Peyer's patch (tissue), 4 donors: ENCODE results near the gene LYST. TPM values are rescaled to one million over a fixed set of nuclear protein-coding genes. Genes with fewer than 3 reads are reported as not detected.

Experiments used
- DNase-seq, 3 donors: peaks; one replicate each; pipeline ENCODE4 v3.0.0-alpha.2; 2017 to 2019
- H3K27ac ChIP-seq, 4 donors: fragments of 200-600 bp; sonication (generic); one replicate each; pipeline ENCODE4 v1.5.1; 2016 to 2019
- H3K27me3 ChIP-seq, 2 donors: fragments of 200-600 bp; sonication (generic); one replicate each; pipeline ENCODE4 v1.5.1; 2019
- H3K36me3 ChIP-seq, 3 donors: fragments of 200-600 bp; sonication (generic); one replicate each; pipeline ENCODE4 v1.5.1; 2016 to 2019
- H3K4me1 ChIP-seq, 4 donors: fragments of 200-600 bp; sonication (generic); one replicate each; pipeline ENCODE4 v1.5.1; 2016 to 2019
- H3K4me3 ChIP-seq, 4 donors: fragments of 200-600 bp; sonication (generic); 1 replicate in 3 of 4; 2 replicates in 1 of 4; pipeline ENCODE4 v1.5.1; 2016 to 2019; ENCODE audit warnings: mild to moderate bottlenecking in 1 of 4
- H3K9me3 ChIP-seq, 4 donors: fragments of 200-600 bp; sonication (generic); one replicate each; pipeline ENCODE4 v1.5.1; 2016 to 2019; ENCODE audit warnings: mild to moderate bottlenecking in 1 of 4
- POLR2A ChIP-seq, 2 donors: fragments of 450-650 bp; IDR thresholded peaks; one replicate each; pipeline ENCODE4 v1.5.1; 2017; ENCODE audit warnings: antibody characterized with exemption in 2 of 2, mild to moderate bottlenecking in 2 of 2, moderate library complexity in 2 of 2
- total RNA-seq, 4 donors: library from RNA; depleted of rRNA; stranded (reverse); fragments of >200 nt; gene quantifications; one replicate each; pipeline ENCODE4 v1.1.0, GENCODE V29; 2016
- TF ChIP-seq, protein P1 (sequence below), 6 experiments: fragments of 450-650 bp in 4 of 6; fragments of 200-600 bp in 2 of 6; sonication (generic) in 1 of 6; IDR thresholded peaks; one replicate each; pipeline ENCODE4 v1.5.1; 2017 to 2019; ENCODE audit warnings: antibody characterized with exemption in 6 of 6, mild to moderate bottlenecking in 3 of 6, moderate library complexity in 1 of 6

LYST gene
- total RNA-seq, 4 donors from 2014 or later, result 27.8 to 68.5 (median 35.5) TPM

DNA sequence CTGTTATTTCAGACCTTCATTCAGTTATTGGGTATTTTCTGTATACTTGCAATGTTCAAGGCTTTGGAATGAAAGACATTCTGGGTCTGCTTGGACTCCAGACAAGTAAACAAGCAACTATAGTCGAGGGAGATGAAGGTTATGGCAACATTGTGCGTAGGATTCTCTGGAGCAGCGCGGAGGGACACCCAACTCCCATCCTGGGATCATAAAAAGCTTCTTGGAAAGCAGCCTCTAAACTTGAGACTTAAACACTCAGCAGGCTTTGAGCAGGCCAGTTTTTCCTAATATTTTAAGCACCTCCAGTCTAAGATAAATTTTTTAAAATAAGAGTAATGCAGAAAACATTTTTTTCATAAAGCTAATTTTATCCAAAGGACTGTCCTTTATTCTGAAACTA, 7.6 kb upstream of the LYST start:
- no peak for DNase-seq
- no peak overlapping the region for H3K4me3 ChIP-seq
- no peaks in the 10 kb centered on the region for H3K9me3 ChIP-seq
- TF ChIP-seq POLR2A (IDR thresholded peaks at IDR 0.05), result no peak
- no peaks in the 10 kb centered on the region for H3K4me1 ChIP-seq
- no peak overlapping the region for H3K27ac ChIP-seq
- H3K36me3 ChIP-seq, result no peaks in the 10 kb centered on the region
- H3K27me3 ChIP-seq, result no peaks in the 10 kb centered on the region

GRCh38 chr1:235873571-235873970, 6.9 kb upstream of the LYST start:
- no peak for TF ChIP-seq POLR2A (IDR thresholded peaks at IDR 0.05)
- TF ChIP-seq, protein P1, sequence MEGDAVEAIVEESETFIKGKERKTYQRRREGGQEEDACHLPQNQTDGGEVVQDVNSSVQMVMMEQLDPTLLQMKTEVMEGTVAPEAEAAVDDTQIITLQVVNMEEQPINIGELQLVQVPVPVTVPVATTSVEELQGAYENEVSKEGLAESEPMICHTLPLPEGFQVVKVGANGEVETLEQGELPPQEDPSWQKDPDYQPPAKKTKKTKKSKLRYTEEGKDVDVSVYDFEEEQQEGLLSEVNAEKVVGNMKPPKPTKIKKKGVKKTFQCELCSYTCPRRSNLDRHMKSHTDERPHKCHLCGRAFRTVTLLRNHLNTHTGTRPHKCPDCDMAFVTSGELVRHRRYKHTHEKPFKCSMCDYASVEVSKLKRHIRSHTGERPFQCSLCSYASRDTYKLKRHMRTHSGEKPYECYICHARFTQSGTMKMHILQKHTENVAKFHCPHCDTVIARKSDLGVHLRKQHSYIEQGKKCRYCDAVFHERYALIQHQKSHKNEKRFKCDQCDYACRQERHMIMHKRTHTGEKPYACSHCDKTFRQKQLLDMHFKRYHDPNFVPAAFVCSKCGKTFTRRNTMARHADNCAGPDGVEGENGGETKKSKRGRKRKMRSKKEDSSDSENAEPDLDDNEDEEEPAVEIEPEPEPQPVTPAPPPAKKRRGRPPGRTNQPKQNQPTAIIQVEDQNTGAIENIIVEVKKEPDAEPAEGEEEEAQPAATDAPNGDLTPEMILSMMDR (IDR thresholded peaks at IDR 0.05), result no peak
- Histone ChIP-seq H3K27ac (no peak overlapping the region), H3K4me1 (no peaks in the 10 kb centered on the region), H3K9me3 (no peaks in the 10 kb centered on the region), H3K4me3 (no peak overlapping the region), H3K27me3 (no peaks in the 10 kb centered on the region), H3K36me3 (no peaks in the 10 kb centered on the region)
- no peak for DNase-seq

DNA sequence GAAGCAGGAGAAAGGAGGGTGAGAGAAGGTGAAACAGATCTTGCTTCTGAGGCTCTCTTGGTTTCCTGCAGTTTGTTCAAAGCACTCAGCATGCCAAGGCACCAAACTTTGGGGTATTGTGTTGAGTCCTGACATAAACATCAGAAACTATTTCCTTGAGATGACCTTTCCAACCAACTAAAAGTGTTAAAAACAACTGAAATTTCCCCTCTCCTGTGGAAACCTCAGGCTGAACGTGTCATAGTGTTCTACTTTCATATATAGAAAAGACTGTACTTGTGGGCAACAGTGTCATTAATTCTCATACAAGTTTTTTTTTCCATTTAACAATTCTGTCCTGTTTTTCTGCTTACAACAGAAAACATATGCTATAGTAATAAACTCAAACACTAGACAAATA, 6.3 kb upstream of the LYST start:
- Histone ChIP-seq H3K27me3 (no peaks in the 10 kb centered on the region), H3K27ac (no peak overlapping the region), H3K36me3 (no peaks in the 10 kb centered on the region), H3K4me3 (no peak overlapping the region), H3K4me1 (no peaks in the 10 kb centered on the region), H3K9me3 (no peaks in the 10 kb centered on the region)
- TF ChIP-seq, protein P1 (IDR thresholded peaks at IDR 0.05), result no peak
- TF ChIP-seq POLR2A (IDR thresholded peaks at IDR 0.05), result no peak
- DNase-seq, result no peak

GRCh38 chr1:235872270-235872669, 5.6 kb upstream of the LYST start:
- no peaks in the 10 kb centered on the region for H3K36me3 ChIP-seq
- DNase-seq, result no peak
- peaks cover 0 to 7% (median 4%) of the 10 kb centered on the region in 4 donors for H3K4me1 ChIP-seq
- no peaks in the 10 kb centered on the region for H3K9me3 ChIP-seq
- H3K27ac ChIP-seq, result no peak overlapping the region
- H3K27me3 ChIP-seq, result no peaks in the 10 kb centered on the region
- TF ChIP-seq, protein P1 (IDR thresholded peaks at IDR 0.05), result no peak
- TF ChIP-seq POLR2A (IDR thresholded peaks at IDR 0.05), result no peak
- no peak overlapping the region for H3K4me3 ChIP-seq

DNA sequence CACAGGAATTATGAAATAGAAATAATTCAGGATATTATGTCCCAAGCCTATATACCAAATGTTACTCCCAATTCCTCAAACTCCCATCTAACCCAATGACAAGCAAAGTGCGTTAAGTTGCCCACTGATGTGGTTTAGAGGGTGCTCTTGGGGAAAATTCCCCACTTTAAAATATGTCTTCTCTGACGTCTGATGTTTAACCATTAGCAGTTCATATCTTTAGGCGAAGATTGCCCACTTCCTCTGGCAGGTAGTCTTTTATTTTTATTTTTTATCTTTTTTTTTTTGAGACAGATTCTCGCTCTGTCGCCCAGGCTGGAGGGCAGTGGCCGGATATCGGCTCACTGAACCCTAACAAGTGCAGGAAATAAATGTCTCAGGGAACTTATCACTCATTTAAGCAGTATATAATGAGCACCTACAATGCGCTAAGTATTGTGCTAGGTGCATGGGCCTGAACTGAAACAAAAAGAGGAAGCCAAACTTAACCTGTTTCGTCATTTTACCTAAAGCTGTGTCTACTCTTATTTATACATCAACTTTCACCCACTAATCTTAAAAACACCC, 1.3 kb upstream of the LYST start:
- TF ChIP-seq, protein P1 (IDR thresholded peaks at IDR 0.05), result no peak
- no peak for TF ChIP-seq POLR2A (IDR thresholded peaks at IDR 0.05)
- no peaks in the 10 kb centered on the region for H3K27me3 ChIP-seq
- H3K4me3 ChIP-seq, result peak overlapping the region in 3 of 4 donors; percentile 94 to 99 (median 97)
- peak overlapping the region; percentile 72 to 99 (median 96) for H3K27ac ChIP-seq
- peaks cover 0 to 26% (median 4%) of the 10 kb centered on the region in 4 donors for H3K4me1 ChIP-seq
- H3K9me3 ChIP-seq, result no peaks in the 10 kb centered on the region
- DNase-seq, result peak in 2 of 3 donors; percentile 63 to 69
- no peaks in the 10 kb centered on the region for H3K36me3 ChIP-seq

- no peaks in the 10 kb centered on the region for H3K27me3 ChIP-seq
- peak overlapping the region; percentile 72 to 99 (median 96) for H3K27ac ChIP-seq
- DNase-seq, result peak; percentile 96 to 98 (median 98)
- H3K4me3 ChIP-seq, result peak overlapping the region; percentile 58 to 99 (median 96)
- H3K9me3 ChIP-seq, result no peaks in the 10 kb centered on the region
- no peaks in the 10 kb centered on the region for H3K36me3 ChIP-seq
- peaks cover 0 to 26% (median 4%) of the 10 kb centered on the region in 4 donors for H3K4me1 ChIP-seq
- TF ChIP-seq, protein P1 (IDR thresholded peaks at IDR 0.05), result peak in 1 of 6 experiments; percentile 6
- TF ChIP-seq POLR2A (IDR thresholded peaks at IDR 0.05), result peak; percentile 28 to 42
Measured at GRCh38 chr1:235866913-235867845, 473 bp upstream of the LYST start.
